ENCODE measurements around the gene ADGRL1.

- no peak for TF ChIP-seq CTCF (IDR thresholded peaks at IDR 0.05)
- no peak for TF ChIP-seq POLR2A (IDR thresholded peaks at IDR 0.05)
- TF ChIP-seq POLR2AphosphoS5 (IDR thresholded peaks at IDR 0.05): no peak
These were observed 38.3 kb downstream of the ADGRL1 start for GRCh38 chr19:14167576-14168138.

All from suprapubic skin (tissue), 4 donors.